Measurements from ENCODE around the gene AK2.

AK2 gene

GRCh38 chr1:33050221-33051076, 13.8 kb upstream of the AK2 start:
- H4K20me1 ChIP-seq (ENCODE audit: insufficient read depth, low read length), result no peaks in the 10 kb centered on the region
- no peak for ATAC-seq (ENCODE audit: insufficient read depth, low read depth)
- no peak for DNase-seq
- no peak overlapping the region for H3K27ac ChIP-seq (ENCODE audit: low read length)
- H3K36me3 ChIP-seq (ENCODE audit: insufficient read depth, low read length), result no peaks in the 10 kb centered on the region
- H3K4me2 ChIP-seq (ENCODE audit: insufficient read depth, low read length), result no peak overlapping the region
- H2AFZ ChIP-seq (ENCODE audit: low read depth, low read length), result no peak overlapping the region
- no peak for TF ChIP-seq EZH2 (IDR thresholded peaks at IDR 0.05; ENCODE audit: borderline replicate concordance, low read depth, low read length, severe bottlenecking)
- TF ChIP-seq CTCF (IDR thresholded peaks at IDR 0.05; ENCODE audit: borderline replicate concordance, extremely low read depth, low read length, poor library complexity, severe bottlenecking), result no peak
- no peaks in the 10 kb centered on the region for H3K9me3 ChIP-seq (ENCODE audit: insufficient read depth, low read length, severe bottlenecking)
- no peaks in the 10 kb centered on the region for H3K79me2 ChIP-seq (ENCODE audit: insufficient read depth, low read length)
- no peaks in the 10 kb centered on the region for H3K4me1 ChIP-seq (ENCODE audit: insufficient read depth, low read length)
- H3K4me3 ChIP-seq (ENCODE audit: low read depth in 1 of 2, low read length in 2 of 2), result no peak overlapping the region
- no peak overlapping the region for H3K9ac ChIP-seq (ENCODE audit: low read depth, low read length)
- H3K27me3 ChIP-seq (ENCODE audit: insufficient read depth, low read length, poor library complexity), result no peaks in the 10 kb centered on the region

- Histone ChIP-seq H3K4me1 (ENCODE audit: insufficient read depth, low read length) (no peaks in the 10 kb centered on the region), H3K79me2 (ENCODE audit: insufficient read depth, low read length) (no peaks in the 10 kb centered on the region), H3K9ac (ENCODE audit: low read depth, low read length) (no peak overlapping the region), H3K4me2 (ENCODE audit: insufficient read depth, low read length) (no peak overlapping the region), H2AFZ (ENCODE audit: low read depth, low read length) (no peak overlapping the region), H3K27ac (ENCODE audit: low read length) (no peak overlapping the region), H4K20me1 (ENCODE audit: insufficient read depth, low read length) (no peaks in the 10 kb centered on the region), H3K9me3 (ENCODE audit: insufficient read depth, low read length, severe bottlenecking) (no peaks in the 10 kb centered on the region), H3K27me3 (ENCODE audit: insufficient read depth, low read length, poor library complexity) (no peaks in the 10 kb centered on the region), H3K36me3 (ENCODE audit: insufficient read depth, low read length) (no peaks in the 10 kb centered on the region), H3K4me3 (ENCODE audit: low read depth in 1 of 2, low read length in 2 of 2) (no peak overlapping the region)
- TF ChIP-seq EZH2 (IDR thresholded peaks at IDR 0.05; ENCODE audit: borderline replicate concordance, low read depth, low read length, severe bottlenecking), result no peak
- no peak for TF ChIP-seq CTCF (IDR thresholded peaks at IDR 0.05; ENCODE audit: borderline replicate concordance, extremely low read depth, low read length, poor library complexity, severe bottlenecking)
- ATAC-seq (ENCODE audit: insufficient read depth, low read depth), result no peak
- DNase-seq, result no peak
These were observed 12.7 kb upstream of the AK2 start for GRCh38 chr1:33049371-33049770.

- Histone ChIP-seq H3K79me2 (ENCODE audit: insufficient read depth, low read length) (no peaks in the 10 kb centered on the region), H3K9ac (ENCODE audit: low read depth, low read length) (no peak overlapping the region), H3K4me1 (ENCODE audit: insufficient read depth, low read length) (no peaks in the 10 kb centered on the region), H3K27me3 (ENCODE audit: insufficient read depth, low read length, poor library complexity) (no peaks in the 10 kb centered on the region), H3K4me2 (ENCODE audit: insufficient read depth, low read length) (no peak overlapping the region), H3K4me3 (ENCODE audit: low read depth in 1 of 2, low read length in 2 of 2) (no peak overlapping the region), H3K27ac (ENCODE audit: low read length) (no peak overlapping the region), H3K9me3 (ENCODE audit: insufficient read depth, low read length, severe bottlenecking) (no peaks in the 10 kb centered on the region), H3K36me3 (ENCODE audit: insufficient read depth, low read length) (no peaks in the 10 kb centered on the region), H2AFZ (ENCODE audit: low read depth, low read length) (no peak overlapping the region), H4K20me1 (ENCODE audit: insufficient read depth, low read length) (no peaks in the 10 kb centered on the region)
- ATAC-seq (ENCODE audit: insufficient read depth, low read depth) (no peak), DNase-seq (no peak)
- TF ChIP-seq CTCF (IDR thresholded peaks at IDR 0.05; ENCODE audit: borderline replicate concordance, extremely low read depth, low read length, poor library complexity, severe bottlenecking) (no peak), EZH2 (IDR thresholded peaks at IDR 0.05; ENCODE audit: borderline replicate concordance, low read depth, low read length, severe bottlenecking) (no peak)
These were observed 11.7 kb upstream of the AK2 start for GRCh38 chr1:33048426-33048825.
